A549 (cell line): ENCODE measurements around the gene IGF2BP1.

Experiments used
- CHD2 ChIP-seq: fragments of 150-350 bp; IDR thresholded peaks from 2 replicates; pipeline ENCODE4 v1.6.1; 2014; ENCODE audit warnings: low read length; ENCODE audit not compliant: partially characterized antibody
- POLR2A ChIP-seq: IDR thresholded peaks from 2 replicates; pipeline ENCODE4 v1.6.1; 2012; ENCODE audit warnings: mild to moderate bottlenecking, low read length
- ZC3H11A ChIP-seq: fragments of 450-650 bp; IDR thresholded peaks from 2 replicates; pipeline ENCODE4 v1.6.1; 2014; ENCODE audit warnings: antibody characterized with exemption, mild to moderate bottlenecking
- TF ChIP-seq, protein P1 (sequence below): fragments of >200 bp; sonication (Bioruptor Twin); formaldehyde crosslinking; IDR thresholded peaks from 3 replicates; pipeline ENCODE4 v1.5.1; 2016

DNA sequence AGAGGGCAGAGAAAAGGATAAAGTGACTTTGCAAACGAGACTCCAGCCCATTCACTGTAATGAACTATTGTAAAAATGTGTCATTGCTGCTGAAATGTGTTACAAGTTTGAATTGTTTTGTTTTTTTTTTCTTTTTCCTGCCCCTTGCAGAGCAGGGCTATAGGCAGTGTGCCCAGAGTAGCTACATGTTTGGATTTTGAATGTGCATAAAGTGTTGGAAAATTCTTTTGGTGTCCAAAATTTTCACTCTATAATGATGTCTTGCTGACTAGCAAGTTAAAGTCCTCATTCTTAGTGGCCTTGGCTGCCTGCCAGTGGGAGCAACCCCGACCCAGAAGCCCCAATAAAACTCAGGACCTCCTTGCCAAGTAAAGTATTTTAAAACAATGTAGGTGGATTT, 66.5 kb downstream of the IGF2BP1 start:
- TF ChIP-seq ZC3H11A (no peak), POLR2A (no peak), CHD2 (no peak)
- TF ChIP-seq, protein P1, sequence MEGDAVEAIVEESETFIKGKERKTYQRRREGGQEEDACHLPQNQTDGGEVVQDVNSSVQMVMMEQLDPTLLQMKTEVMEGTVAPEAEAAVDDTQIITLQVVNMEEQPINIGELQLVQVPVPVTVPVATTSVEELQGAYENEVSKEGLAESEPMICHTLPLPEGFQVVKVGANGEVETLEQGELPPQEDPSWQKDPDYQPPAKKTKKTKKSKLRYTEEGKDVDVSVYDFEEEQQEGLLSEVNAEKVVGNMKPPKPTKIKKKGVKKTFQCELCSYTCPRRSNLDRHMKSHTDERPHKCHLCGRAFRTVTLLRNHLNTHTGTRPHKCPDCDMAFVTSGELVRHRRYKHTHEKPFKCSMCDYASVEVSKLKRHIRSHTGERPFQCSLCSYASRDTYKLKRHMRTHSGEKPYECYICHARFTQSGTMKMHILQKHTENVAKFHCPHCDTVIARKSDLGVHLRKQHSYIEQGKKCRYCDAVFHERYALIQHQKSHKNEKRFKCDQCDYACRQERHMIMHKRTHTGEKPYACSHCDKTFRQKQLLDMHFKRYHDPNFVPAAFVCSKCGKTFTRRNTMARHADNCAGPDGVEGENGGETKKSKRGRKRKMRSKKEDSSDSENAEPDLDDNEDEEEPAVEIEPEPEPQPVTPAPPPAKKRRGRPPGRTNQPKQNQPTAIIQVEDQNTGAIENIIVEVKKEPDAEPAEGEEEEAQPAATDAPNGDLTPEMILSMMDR, result no peak
